HG03280 (cell line): Measurements from ENCODE around the gene TMTC1.

Experiments
- ATAC-seq: cut with Tn5 transposase; IDR thresholded peaks from one replicate; pipeline ENCODE4 v1.9.1; 2021; ENCODE audit warnings: mild to moderate bottlenecking, moderate library complexity; ENCODE audit not compliant: unreplicated experiment

Gene TMTC1

GRCh38 chr12:29625359-29625953, 158.3 kb downstream of the TMTC1 start:
- no peak for ATAC-seq

GRCh38 chr12:29622251-29622650, 161.5 kb downstream of the TMTC1 start:
- no peak for ATAC-seq

GRCh38 chr12:29620030-29620429, 163.7 kb downstream of the TMTC1 start:
- ATAC-seq: no peak

GRCh38 chr12:29617407-29617803, 166.3 kb downstream of the TMTC1 start:
- ATAC-seq: no peak

- ATAC-seq: no peak
Measured at GRCh38 chr12:29616664-29617406, 166.9 kb downstream of the TMTC1 start.

GRCh38 chr12:29614694-29615325, 168.9 kb downstream of the TMTC1 start:
- ATAC-seq: no peak

- no peak for ATAC-seq
Measured at GRCh38 chr12:29612912-29613311, 170.8 kb downstream of the TMTC1 start.

GRCh38 chr12:29611906-29612305, 171.8 kb downstream of the TMTC1 start:
- no peak for ATAC-seq

- ATAC-seq: no peak
Measured at GRCh38 chr12:29610473-29611170, 173.1 kb downstream of the TMTC1 start.

- ATAC-seq: no peak
Measured at GRCh38 chr12:29609431-29610215, 174.1 kb downstream of the TMTC1 start.

GRCh38 chr12:29608581-29608980, 175.2 kb downstream of the TMTC1 start:
- ATAC-seq: no peak

- no peak for ATAC-seq
Measured at GRCh38 chr12:29599381-29599780, 184.4 kb downstream of the TMTC1 start.

GRCh38 chr12:29595071-29595755, 188.5 kb downstream of the TMTC1 start:
- ATAC-seq: no peak

GRCh38 chr12:29593001-29593400, 190.7 kb downstream of the TMTC1 start:
- ATAC-seq: no peak

- no peak for ATAC-seq
Measured at GRCh38 chr12:29591140-29592020, 192.4 kb downstream of the TMTC1 start.

- no peak for ATAC-seq
Measured at GRCh38 chr12:29589851-29590250, 193.9 kb downstream of the TMTC1 start.

- no peak for ATAC-seq
Measured at GRCh38 chr12:29589286-29589820, 194.4 kb downstream of the TMTC1 start.

- ATAC-seq: no peak
Measured at GRCh38 chr12:29582677-29583272, 201.0 kb downstream of the TMTC1 start.

- no peak for ATAC-seq
Measured at GRCh38 chr12:29582146-29582545, 201.6 kb downstream of the TMTC1 start.
